GM18951 (cell line): ENCODE results near the gene TIMM22.
"Not testable (repeated sequence)": the region's sequence is repeated elsewhere in the genome, so short reads cannot be mapped to it uniquely, and the experiment has no call there.

Experiments used
- POLR2A ChIP-seq: IDR thresholded peaks from 4 replicates; pipeline ENCODE4 v1.6.1; 2011; ENCODE audit warnings: mild to moderate bottlenecking; ENCODE audit not compliant: insufficient read length, insufficient read depth; ENCODE audit errors: extremely low read depth
- in situ Hi-C: fragments of 300-500 bp; cut with MboI; formaldehyde crosslinking; loops from one replicate; pipeline ENCODE4 v1.12.0; 2022; ENCODE audit warnings: low sequenced_read_pairs, mixed read lengths, inconsistent platforms; ENCODE audit not compliant: unreplicated experiment

Gene TIMM22

GRCh38 chr17:964876-965275, 32.1 kb upstream of the TIMM22 start:
- in situ Hi-C loops: no loop called here
- TF ChIP-seq POLR2A: no peak

- in situ Hi-C loops: no loop called here
- no peak for TF ChIP-seq POLR2A
Observed at GRCh38 chr17:965311-965989, 31.5 kb upstream of the TIMM22 start.

GRCh38 chr17:967122-967521, 29.8 kb upstream of the TIMM22 start:
- no peak for TF ChIP-seq POLR2A
- in situ Hi-C loops: no loop called here

- TF ChIP-seq POLR2A: no peak
- in situ Hi-C loops: no loop called here
Observed at GRCh38 chr17:968812-969730, 27.9 kb upstream of the TIMM22 start.

- in situ Hi-C loops: no loop called here
- no peak for TF ChIP-seq POLR2A
Observed at GRCh38 chr17:969811-970355, 27.0 kb upstream of the TIMM22 start.

- TF ChIP-seq POLR2A: no peak
- in situ Hi-C loops: no loop called here
Observed at GRCh38 chr17:970364-970763, 26.6 kb upstream of the TIMM22 start.

- in situ Hi-C loops: not testable (repeated sequence)
Observed at GRCh38 chr17:971861-972260, 25.1 kb upstream of the TIMM22 start.

GRCh38 chr17:973053-973452, 23.9 kb upstream of the TIMM22 start:
- no peak for TF ChIP-seq POLR2A
- in situ Hi-C loops: no loop called here

- in situ Hi-C loops: loop anchor here (25.0 kb wide), 1 partner anchor 437 kb away; no protein-coding TSS in a partner anchor
Observed at GRCh38 chr17:974778-975177, 22.2 kb upstream of the TIMM22 start.

- in situ Hi-C loops: loop anchor here (25.0 kb wide), 1 partner anchor 438 kb away; no protein-coding TSS in a partner anchor
- TF ChIP-seq POLR2A: no peak
Observed at GRCh38 chr17:975371-975915, 21.5 kb upstream of the TIMM22 start.

GRCh38 chr17:976312-976711, 20.6 kb upstream of the TIMM22 start:
- in situ Hi-C loops: loop anchor here (25.0 kb wide), 1 partner anchor 439 kb away; no protein-coding TSS in a partner anchor
- TF ChIP-seq POLR2A: no peak

GRCh38 chr17:977166-977565, 19.8 kb upstream of the TIMM22 start:
- no peak for TF ChIP-seq POLR2A
- in situ Hi-C loops: loop anchor here (25.0 kb wide), 1 partner anchor 440 kb away; no protein-coding TSS in a partner anchor
